Calu3 (cell line): Measurements from ENCODE around the gene DNAH6. TPM values are rescaled to one million over a fixed set of nuclear protein-coding genes. Genes with fewer than 3 reads are reported as not detected.

Experiments
- BruUV-seq: library from RNA; stranded (reverse); fragments of 400-500 nt; replicated peaks from 2 replicates; lab custom pipeline; 2021; lab: Mats Ljungman, UMichigan
- CTCF ChIA-PET: fragments of 300-600 bp; sonication (Branson Sonifier 250); formaldehyde crosslinking; loops from one replicate; lab custom pipeline; 2022; ENCODE audit warnings: antibody characterized with exemption; lab: Charles Lee
- DNase-seq: peaks from one replicate; pipeline ENCODE4 v3.0.0; 2022
- H3K27ac Mint-ChIP-seq: one replicate; pipeline ENCODE4 v1.8.0; 2022; ENCODE audit warnings: mixed read lengths; ENCODE audit not compliant: unreplicated experiment
- H3K27me3 Mint-ChIP-seq: one replicate; pipeline ENCODE4 v1.8.0; 2022; ENCODE audit warnings: mixed read lengths; ENCODE audit not compliant: unreplicated experiment
- H3K36me3 Mint-ChIP-seq: one replicate; pipeline ENCODE4 v1.8.0; 2022; ENCODE audit warnings: mild to moderate bottlenecking, moderate library complexity, mixed read lengths; ENCODE audit not compliant: insufficient read depth, unreplicated experiment
- H3K4me1 Mint-ChIP-seq: one replicate; pipeline ENCODE4 v1.8.0; 2022; ENCODE audit warnings: mild to moderate bottlenecking, low read depth, mixed read lengths; ENCODE audit not compliant: unreplicated experiment
- H3K4me3 Mint-ChIP-seq: one replicate; pipeline ENCODE4 v1.8.0; 2022; ENCODE audit warnings: mild to moderate bottlenecking, low read depth, moderate library complexity, mixed read lengths; ENCODE audit not compliant: unreplicated experiment
- H3K9me3 Mint-ChIP-seq: one replicate; pipeline ENCODE4 v1.8.0; 2022; ENCODE audit warnings: low read depth, mixed read lengths; ENCODE audit not compliant: unreplicated experiment
- intact Hi-C: fragments of 100-400 bp; cut with micrococcal nuclease; formaldehyde crosslinking; loops from one replicate; pipeline ENCODE4 v1.10.0; 2022; ENCODE audit not compliant: unreplicated experiment
- total RNA-seq: library from RNA; stranded (reverse); gene quantifications from 2 replicates; pipeline ENCODE4 v1.2.3, GENCODE V29; 2022
- TF ChIP-seq, protein P1 (sequence below): fragments of 200-600 bp; IDR thresholded peaks from one replicate; pipeline ENCODE4 v1.8.0; 2022; ENCODE audit warnings: antibody characterized with exemption; ENCODE audit not compliant: unreplicated experiment

Gene DNAH6
- total RNA-seq, 1 experiment from 2014 or later: 1.3 TPM

DNA sequence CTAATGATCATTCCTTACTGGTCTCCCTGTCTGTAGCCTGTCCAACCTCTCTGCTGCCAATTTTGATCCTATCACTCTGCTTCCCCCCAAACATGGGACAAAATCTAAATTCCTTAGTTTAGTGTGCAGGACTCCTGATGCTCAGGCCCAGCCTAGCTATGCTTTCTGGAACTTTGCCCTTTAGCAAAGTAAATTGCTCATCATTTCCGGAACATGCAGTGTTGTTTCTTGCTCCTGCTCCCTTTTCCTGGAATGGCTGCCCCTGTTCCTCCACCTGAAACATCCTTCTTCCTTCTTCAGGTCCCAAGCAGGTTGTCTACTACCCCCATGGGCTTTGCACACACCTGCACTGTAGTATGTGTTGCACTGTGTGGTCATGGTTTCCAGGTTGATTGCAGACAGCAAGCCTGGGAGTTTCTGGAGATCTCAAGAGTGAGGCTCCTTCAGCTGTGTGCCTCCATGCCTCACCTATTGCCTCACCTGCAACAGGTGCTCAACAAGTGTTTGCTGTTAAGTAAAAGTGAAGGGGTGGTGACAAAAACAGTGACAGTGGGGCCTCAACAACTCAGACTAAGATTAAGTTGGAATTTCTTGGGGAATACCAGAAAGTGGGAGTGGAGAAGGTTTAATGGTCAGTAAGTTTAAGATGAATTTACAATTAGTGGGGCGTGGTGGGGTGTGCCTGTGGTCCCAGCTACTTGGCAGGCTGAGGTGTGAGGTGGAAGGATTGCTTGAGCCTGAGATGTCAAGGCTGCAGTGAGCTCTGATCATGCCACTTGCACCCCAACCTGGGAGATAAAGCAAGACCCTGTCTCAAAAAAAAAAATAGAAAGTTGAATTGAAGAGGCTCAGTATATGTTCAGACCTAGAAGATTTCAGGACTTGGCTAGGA, 120.0 kb downstream of the DNAH6 start:
- H3K36me3 Mint-ChIP-seq: no peaks in the 10 kb centered on the region
- H3K27me3 Mint-ChIP-seq: peaks cover 33% of the 10 kb centered on the region
- no peak overlapping the region for H3K4me3 Mint-ChIP-seq
- TF ChIP-seq, protein P1, sequence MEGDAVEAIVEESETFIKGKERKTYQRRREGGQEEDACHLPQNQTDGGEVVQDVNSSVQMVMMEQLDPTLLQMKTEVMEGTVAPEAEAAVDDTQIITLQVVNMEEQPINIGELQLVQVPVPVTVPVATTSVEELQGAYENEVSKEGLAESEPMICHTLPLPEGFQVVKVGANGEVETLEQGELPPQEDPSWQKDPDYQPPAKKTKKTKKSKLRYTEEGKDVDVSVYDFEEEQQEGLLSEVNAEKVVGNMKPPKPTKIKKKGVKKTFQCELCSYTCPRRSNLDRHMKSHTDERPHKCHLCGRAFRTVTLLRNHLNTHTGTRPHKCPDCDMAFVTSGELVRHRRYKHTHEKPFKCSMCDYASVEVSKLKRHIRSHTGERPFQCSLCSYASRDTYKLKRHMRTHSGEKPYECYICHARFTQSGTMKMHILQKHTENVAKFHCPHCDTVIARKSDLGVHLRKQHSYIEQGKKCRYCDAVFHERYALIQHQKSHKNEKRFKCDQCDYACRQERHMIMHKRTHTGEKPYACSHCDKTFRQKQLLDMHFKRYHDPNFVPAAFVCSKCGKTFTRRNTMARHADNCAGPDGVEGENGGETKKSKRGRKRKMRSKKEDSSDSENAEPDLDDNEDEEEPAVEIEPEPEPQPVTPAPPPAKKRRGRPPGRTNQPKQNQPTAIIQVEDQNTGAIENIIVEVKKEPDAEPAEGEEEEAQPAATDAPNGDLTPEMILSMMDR: no peak
- CTCF ChIA-PET: no interaction called here
- BruUV-seq: no TSS peak
- peaks cover 9% of the 10 kb centered on the region for H3K4me1 Mint-ChIP-seq
- intact Hi-C loops: no loop called here
- H3K9me3 Mint-ChIP-seq: no peaks in the 10 kb centered on the region
- no peak overlapping the region for H3K27ac Mint-ChIP-seq
- DNase-seq: no peak

DNA sequence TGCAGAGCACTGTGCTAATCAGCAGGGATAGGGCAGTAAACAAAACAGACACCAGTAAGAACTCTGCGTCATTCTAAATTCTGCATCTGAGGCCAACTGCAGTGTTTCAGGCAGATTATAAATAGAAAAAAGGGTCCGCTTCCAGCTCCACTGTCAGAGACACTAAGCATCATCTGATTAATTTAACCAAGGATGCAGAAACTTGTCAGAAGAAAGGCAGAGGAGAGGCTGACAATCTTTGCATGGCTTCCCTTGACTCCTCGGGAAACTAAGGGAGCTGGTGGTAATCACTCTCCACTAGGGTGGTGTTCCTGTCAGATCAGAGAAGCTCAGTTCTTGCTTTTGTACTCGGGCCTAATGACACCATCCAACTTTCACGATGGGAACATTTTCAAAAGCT, 123.5 kb downstream of the DNAH6 start:
- no peaks in the 10 kb centered on the region for H3K4me1 Mint-ChIP-seq
- no peak for DNase-seq
- TF ChIP-seq, protein P1: no peak
- intact Hi-C loops: no loop called here
- BruUV-seq: no TSS peak
- H3K36me3 Mint-ChIP-seq: no peaks in the 10 kb centered on the region
- peaks cover 35% of the 10 kb centered on the region for H3K27me3 Mint-ChIP-seq
- no peak overlapping the region for H3K27ac Mint-ChIP-seq
- CTCF ChIA-PET: no interaction called here
- no peak overlapping the region for H3K4me3 Mint-ChIP-seq
- H3K9me3 Mint-ChIP-seq: peaks cover 6% of the 10 kb centered on the region

DNA sequence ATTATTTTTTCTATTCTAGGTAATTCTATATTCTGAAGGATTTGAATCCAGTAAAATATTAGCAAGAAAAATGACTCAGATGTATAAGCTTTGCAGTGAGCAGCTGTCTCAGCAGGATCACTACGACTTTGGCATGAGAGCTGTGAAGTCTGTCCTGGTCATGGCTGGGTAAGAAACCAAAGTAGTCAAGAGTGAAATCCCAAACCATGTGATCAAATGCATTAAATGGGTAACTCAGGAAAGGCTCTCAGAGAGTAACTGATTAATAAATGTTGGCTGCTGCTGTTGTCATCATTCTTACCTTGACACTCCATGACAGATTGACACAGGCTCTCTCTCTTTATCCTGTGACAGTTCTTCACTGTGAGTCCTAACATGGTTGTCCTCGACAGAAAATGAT, 124.1 kb downstream of the DNAH6 start:
- intact Hi-C loops: no loop called here
- DNase-seq: no peak
- Mint-ChIP-seq H3K36me3 (no peaks in the 10 kb centered on the region), H3K4me1 (no peaks in the 10 kb centered on the region), H3K27me3 (peaks cover 34% of the 10 kb centered on the region), H3K4me3 (no peak overlapping the region), H3K9me3 (peaks cover 6% of the 10 kb centered on the region), H3K27ac (no peak overlapping the region)
- TF ChIP-seq, protein P1: no peak
- no TSS peak for BruUV-seq
- CTCF ChIA-PET: no interaction called here

DNA sequence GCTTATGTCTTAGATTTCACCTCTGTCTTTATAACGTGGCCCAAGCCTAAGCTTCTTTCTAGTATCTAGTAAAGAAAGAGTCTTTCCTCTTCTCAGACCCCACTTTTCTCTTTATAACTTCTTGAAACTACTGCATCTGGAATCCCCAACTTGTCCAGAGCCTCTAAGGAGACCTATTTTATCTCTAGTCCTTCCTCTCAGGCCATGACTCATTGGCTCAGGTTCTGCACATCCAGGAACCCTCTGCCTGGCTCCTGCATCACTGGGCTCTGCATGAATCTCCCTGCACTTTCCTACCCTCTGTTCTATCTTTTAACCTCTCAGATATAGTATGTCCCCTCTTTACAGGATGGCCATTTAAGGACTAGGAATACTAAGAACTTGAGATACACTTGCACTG, 124.7 kb downstream of the DNAH6 start:
- intact Hi-C loops: no loop called here
- no peaks in the 10 kb centered on the region for H3K36me3 Mint-ChIP-seq
- H3K4me3 Mint-ChIP-seq: no peak overlapping the region
- CTCF ChIA-PET: no interaction called here
- peaks cover 6% of the 10 kb centered on the region for H3K9me3 Mint-ChIP-seq
- BruUV-seq: no TSS peak
- TF ChIP-seq, protein P1: no peak
- H3K27ac Mint-ChIP-seq: no peak overlapping the region
- no peak for DNase-seq
- peaks cover 28% of the 10 kb centered on the region for H3K27me3 Mint-ChIP-seq
- H3K4me1 Mint-ChIP-seq: no peaks in the 10 kb centered on the region
